HG03432 (cell line): Measurements from ENCODE around the gene ABHD13.
A peak's percentile ranks its signal among the peaks of the same experiment; 100 is the strongest.
"Not testable (repeated sequence)": the region's sequence is repeated elsewhere in the genome, so short reads cannot be mapped to it uniquely, and the experiment has no call there.

ENCODE experiments used
- ATAC-seq: cut with Tn5 transposase; IDR thresholded peaks from one replicate; pipeline ENCODE4 v1.9.1; 2021; ENCODE audit warnings: mild to moderate bottlenecking, moderate library complexity; ENCODE audit not compliant: unreplicated experiment

The ABHD13 gene

GRCh38 chr13:108218044-108218974 is at the start of gene ABHD13:
TSS of gene ABHD13 (plus strand) at chr13:108218392. CDS start at chr13:108229219, 10,827 bp downstream.
- peak; percentile 84 for ATAC-seq

DNA sequence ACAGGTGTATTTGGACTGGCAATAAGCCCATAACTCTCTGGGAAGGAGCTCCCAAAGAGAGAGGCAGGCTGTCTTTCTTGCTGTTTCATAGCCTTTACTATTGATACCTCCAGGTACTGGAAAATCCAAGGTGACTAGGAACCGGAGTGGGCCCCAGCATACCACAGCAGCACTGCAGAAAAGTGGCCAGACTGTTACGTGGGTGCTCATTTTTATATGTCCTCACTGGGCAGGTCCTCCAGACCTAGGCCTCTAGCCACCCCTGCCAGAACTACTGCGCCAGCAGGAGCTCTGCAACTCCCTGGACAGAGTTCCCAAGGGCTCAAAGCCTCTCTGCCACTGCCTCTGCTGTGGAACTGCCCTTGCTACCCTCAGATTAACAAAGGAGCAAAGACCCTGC is 49.3 kb upstream of the ABHD13 start:
- ATAC-seq: no peak

- peak; percentile 54 for ATAC-seq
These were observed 41.4 kb upstream of the ABHD13 start for GRCh38 chr13:108176685-108177274.

GRCh38 chr13:108178078-108178477 is 40.1 kb upstream of the ABHD13 start:
- ATAC-seq: no peak

GRCh38 chr13:108182652-108183051 is 35.5 kb upstream of the ABHD13 start:
- no peak for ATAC-seq

- ATAC-seq: no peak
These were observed 33.0 kb upstream of the ABHD13 start for GRCh38 chr13:108185223-108185622.

DNA sequence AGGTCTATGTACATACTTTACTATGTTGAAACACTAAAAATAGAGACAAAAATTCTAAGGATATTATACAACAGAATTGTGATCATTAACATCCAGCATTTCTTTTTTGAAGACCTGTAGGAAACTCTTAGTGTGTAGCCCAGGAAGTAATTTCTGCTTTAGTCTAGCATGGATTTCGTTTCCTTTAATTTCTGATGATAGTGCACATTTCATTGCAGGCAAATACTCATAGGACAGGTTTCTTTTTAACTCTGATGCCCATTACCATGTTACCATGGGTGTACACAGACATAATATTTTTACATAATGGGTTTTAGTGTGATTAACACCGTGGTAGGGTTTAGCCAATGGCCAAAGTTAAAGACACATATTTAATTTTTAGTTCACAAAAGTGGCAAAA is 29.9 kb upstream of the ABHD13 start:
- no peak for ATAC-seq

DNA sequence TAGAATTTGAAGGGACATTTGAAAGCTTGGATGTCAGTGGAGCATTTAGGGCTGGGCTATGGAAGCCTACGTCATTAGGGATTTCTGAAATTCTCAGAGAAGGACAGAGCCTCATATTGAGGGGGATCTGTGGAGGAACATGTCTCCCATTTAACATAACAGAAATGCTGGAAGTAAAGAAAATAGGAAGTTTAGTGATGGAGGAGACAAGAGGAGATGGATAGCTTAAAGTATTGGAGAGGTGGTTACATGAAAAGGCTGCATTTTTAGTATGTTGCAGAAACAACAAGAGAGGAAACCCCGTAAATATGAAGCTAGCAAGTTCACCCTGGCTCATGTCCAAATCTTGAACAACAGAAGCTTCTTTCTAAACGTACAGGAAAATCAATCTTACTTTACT is 27.3 kb upstream of the ABHD13 start:
- no peak for ATAC-seq

GRCh38 chr13:108193806-108194205 is 24.4 kb upstream of the ABHD13 start:
- ATAC-seq: no peak

- ATAC-seq: no peak
These were observed 23.7 kb upstream of the ABHD13 start for GRCh38 chr13:108194435-108194936.

DNA sequence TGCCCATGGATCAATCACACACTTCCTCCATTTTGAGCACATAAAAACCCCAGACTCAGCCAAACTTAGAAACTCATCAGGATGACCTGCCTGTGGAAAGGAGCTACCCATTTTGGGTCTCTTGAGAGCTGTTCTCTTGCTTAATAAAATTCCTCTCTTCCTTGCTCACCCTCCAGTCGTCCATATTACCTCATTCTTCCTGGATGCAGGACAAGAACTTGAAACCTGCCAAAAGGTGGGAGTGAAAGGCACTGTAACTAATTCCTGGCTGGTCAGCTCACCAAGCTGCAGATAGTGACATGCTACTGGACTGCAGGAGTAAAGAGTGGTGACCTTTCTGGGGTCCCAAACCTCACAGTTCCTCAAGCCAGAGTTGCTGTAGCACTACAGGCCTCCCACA is 23.0 kb upstream of the ABHD13 start:
- no peak for ATAC-seq

DNA sequence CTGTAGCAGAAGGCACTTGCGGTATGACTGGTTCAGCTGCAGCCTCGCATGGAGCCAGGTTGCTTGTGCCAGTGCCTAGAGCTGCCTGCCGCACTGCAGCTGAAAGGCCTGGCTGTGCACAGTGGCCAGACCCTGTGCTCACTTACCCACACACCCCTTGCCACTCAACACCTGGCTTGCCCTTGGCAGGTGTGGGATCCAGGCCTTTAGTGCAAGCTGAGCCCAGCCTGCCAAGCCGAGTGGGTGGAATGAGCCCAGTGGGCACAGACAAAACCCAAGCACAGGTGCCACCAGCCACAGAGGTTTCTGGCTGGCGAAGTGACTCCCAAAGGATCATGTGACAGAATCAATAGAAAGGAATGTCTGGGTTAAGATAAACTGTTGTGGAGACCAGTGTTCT is 22.3 kb upstream of the ABHD13 start:
- ATAC-seq: no peak

DNA sequence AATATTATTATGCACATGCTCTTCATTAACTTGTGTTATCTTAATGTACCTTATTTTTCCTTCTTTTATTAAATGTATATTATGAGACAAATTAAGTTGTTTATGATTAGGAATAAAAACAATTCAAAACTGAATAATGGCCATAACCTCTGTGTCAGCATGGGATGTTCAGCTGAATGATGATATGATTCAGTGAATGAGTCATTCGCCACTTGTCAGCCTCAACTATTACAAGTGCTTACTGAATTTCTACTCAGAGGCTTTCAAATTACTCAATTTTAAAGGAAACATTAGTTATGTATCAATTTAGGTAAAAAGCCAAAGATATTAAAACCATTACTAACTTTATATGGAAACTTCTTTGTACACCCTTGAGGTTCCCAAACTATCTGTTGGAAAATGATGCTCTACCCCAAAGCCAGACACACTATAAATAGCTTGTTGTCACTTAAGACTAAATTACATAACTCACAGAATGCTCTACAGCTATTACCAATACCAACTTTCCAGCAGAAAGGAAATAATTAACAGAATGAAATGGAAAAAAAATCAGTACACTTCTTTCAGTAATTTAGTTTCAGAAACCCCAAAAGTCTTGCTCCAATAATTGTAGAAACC is 17.3 kb upstream of the ABHD13 start:
- no peak for ATAC-seq

GRCh38 chr13:108210551-108210950 is 7.6 kb upstream of the ABHD13 start:
- no peak for ATAC-seq

DNA sequence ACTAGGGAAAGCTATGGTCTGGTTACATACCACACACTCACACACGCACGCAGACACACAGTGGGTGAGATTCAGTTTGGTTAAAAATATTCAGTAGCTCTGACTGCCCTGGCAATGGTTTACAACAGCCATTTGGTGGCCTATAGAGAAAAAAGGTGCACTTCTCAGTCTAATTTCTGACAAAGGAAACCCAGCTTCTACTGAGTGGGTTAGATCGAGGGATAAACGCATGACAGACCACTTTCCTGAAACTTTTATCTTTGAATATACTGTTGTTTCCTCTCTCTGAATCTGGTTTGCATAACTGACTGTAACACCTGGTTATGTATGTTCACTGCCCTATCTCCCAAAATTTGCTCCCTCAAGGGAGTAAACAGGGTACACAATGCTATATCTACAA is 5.3 kb upstream of the ABHD13 start:
- peak; percentile 49 for ATAC-seq

- no peak for ATAC-seq
These were observed 4.2 kb upstream of the ABHD13 start for GRCh38 chr13:108213946-108214345.

GRCh38 chr13:108214441-108215271 is 3.5 kb upstream of the ABHD13 start:
- ATAC-seq: no peak

DNA sequence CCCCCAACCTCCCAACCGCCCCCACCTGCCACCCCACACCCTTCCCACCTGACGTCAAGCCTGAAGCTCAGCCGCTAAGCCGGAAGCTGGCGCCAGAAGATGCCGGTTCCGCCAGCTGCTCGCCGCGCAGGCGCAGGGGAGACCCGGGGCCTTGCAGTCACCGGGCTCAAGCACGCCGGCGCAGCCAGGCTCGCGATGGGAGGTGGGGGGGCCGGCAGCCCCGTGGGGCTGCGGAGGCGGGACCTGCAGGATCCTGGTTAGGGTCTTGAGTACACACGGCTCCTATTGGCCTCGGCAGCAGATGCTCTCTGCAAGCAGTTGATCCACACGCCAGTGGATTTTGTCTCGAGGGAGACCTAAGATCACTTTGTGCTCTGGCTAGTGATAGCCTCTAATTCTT is 2.8 kb upstream of the ABHD13 start, which contains the start of gene LIG4:
Gene LIG4 (minus strand): TSS at position 101 of the 400 bp plus-strand sequence. CDS start 4,268 bp downstream, outside the sequence.
- ATAC-seq: peak; percentile 71

GRCh38 chr13:108217307-108218043 is 717 bp upstream of the ABHD13 start:
- not testable (repeated sequence) for ATAC-seq

DNA sequence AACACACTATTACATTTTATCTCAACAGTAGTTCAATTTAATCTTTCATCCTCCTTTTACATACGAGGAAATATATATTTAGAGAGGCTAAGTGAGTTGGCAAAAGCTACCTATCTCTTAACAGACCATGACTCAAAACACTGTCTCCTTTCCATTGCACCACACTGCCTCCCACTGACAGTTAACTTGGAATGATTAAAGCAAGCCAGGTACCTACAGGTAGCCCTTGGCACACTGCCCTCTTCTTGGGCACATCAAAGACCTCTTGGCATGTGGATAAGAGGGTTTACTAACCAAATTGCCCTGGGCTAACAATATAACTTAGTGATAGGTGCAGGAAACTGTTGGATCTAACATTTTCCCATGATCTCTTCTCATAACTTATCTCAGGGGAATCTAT is 1.8 kb downstream of the ABHD13 start:
- no peak for ATAC-seq
